ENCODE data around the gene ZBTB18.

ZBTB18 gene

GRCh38 chr1:244089561-244089960 is 38.5 kb downstream of the ZBTB18 start:
- no peak for DNase-seq (ENCODE audit: low read depth)

- DNase-seq (ENCODE audit: low read depth), result no peak
These were observed 39.6 kb downstream of the ZBTB18 start for GRCh38 chr1:244090645-244091044.

DNA sequence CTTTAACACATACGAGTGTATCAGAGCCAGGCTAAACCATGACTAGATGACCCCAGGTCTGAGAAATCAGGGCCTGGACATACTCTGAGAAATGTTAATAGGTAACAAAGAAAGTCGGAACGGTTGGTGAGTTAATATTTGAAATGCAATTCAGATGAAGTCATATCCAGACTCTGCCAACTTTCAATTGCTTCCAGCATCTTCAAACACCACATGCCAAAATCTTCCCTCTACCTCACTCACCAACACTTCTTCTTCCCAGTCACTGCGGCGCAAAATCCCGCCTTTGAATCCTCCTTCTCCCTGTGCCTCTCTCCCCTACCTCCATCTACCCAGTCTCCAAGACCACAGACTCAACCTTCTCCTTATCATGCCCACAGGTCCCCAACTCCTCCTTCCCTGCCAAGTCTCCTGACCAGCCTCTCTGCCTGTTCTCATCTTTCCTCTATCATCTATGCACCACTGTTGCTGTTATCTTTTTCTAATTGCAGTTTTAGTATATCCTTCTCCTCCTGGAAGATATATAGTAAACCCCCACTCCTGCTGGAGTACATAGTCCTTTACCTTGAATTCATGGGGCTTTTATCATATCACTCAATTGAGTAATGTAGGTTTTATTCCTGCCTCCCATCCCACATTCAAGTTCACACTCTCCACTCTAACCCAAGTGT is 41.3 kb downstream of the ZBTB18 start:
- no peak for DNase-seq (ENCODE audit: low read depth)

DNA sequence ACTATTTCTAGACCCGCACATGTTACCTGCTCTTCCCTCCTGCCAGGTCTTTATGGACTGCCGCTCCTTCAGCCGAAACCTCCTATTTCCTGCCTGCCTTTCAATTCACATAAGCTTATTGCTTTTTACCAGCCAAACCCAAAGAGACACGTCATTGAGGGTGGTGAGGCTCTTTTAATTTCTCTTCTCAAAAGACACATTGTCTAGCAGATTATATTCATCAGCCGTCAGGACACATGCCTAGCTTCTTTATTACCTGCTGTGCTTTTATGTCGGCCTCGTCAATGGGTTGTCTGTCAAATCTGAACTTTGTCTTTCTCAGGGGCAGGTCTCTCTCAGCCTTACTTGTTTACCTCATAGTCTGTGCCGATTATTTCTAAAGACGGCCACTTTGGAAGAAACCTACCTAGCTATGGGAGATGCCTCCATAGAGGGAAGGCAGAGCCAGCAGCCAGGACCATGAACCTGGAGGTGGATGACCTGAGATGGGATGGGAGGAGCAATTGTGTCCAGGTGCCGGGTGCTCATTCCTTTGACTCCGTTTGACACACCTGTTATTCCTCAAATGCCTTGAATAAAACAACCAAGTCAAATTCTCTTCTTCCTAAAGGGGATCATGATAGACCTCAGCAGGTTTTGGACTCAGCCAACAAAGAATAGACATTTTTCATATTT is 42.0 kb downstream of the ZBTB18 start:
- no peak for DNase-seq (ENCODE audit: low read depth)

DNA sequence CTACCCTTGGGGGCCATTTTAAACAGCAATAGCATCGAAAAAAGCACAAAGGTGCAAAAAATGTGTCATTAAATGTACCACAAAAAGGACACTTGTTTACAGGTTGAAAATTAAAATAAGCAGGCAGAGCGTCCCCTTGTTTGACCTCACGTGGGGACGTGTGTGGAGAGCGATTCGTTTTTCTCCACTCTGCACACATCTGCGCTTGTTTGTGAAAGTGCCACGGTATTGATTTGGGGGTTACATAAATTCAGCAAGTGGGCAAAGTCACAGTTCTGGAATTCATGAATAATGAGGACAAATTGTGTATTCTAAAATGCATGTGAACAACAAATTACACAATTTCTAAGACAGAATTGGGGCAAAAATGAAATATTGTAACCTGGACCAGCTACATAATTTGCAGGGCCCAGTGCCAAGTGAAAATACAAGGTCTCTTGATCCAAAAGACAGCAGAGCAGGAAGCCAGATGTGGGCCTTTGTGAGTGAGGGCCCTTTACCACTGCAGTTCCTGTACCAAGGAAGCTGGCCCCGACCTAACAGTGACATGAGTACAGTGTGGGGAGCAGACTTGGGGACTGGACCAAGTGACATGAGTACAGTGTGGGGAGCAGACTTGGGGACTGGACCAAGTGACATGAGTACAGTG is 43.9 kb downstream of the ZBTB18 start:
- no peak for DNase-seq (ENCODE audit: low read depth)

- no peak for DNase-seq (ENCODE audit: low read depth)
These were observed 44.4 kb downstream of the ZBTB18 start for GRCh38 chr1:244095529-244095911.

DNA sequence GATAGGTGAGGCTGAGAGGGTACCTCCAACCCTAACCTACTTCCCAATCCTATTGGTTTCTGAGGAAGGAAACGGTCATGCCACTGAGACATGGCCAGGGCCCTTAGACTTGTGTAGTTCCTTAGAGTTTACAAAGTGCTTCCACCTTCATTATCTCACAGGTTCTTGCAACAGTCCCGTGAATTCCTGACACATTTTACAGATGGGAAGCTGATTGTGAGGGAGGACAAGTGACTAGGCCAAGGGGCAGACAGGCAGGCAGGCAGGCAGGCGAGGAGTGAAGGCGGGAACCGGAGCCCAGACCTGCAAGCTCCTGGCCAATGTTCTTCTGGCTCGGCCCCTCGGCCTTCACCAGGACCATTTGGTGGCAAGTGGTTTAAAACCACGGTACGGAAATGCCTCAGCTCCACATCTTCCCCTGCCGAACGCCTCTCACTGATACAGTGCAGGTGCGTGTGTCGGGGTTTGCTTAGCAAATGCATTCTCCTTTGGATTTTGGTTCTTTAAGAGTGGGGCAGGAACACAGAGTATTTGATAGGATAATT is 45.1 kb downstream of the ZBTB18 start:
- no peak for DNase-seq (ENCODE audit: low read depth)

GRCh38 chr1:244096691-244097090 is 45.6 kb downstream of the ZBTB18 start:
- no peak for DNase-seq (ENCODE audit: low read depth)

DNA sequence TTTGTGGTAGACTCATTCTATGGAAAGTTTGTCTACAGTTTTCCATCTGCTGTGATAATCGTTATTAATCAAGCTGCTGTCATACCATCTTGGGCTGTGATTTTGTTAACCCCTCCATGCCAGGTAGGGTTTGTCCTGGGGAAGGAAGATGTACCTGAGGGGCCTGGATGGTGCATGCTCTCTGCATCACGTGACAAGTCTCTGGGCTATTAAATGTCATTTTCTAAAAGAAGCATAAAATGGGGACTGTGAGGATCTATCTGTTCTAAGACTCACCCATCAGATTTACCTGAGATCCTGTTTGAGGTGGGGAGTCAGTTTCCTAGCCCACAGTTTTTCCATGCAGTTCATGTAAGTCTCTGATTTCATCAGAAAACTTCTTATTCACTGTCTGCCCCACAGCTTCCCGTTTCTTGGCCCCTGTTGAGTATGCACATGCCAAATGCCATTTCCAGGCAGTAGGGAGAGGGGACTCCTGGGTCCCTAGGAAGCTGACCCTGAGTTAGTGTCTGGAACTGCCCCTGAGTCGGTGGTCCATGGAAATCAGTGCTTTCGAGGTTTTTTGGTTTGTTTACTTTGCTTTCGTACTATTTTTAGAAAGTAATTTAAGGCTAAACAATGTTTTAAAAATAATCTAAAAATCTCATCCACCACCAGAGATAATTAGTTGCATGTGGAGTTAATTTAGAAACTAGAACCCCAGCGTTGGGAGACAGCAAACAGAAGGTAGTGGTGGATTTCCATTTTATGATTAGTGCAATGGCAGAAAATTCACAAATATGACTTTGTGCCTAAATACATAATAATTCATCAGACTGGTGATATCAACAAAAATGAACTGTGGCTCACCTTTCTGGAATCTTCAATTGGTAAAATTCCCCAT is 46.7 kb downstream of the ZBTB18 start:
- no peak for DNase-seq (ENCODE audit: low read depth)

DNA sequence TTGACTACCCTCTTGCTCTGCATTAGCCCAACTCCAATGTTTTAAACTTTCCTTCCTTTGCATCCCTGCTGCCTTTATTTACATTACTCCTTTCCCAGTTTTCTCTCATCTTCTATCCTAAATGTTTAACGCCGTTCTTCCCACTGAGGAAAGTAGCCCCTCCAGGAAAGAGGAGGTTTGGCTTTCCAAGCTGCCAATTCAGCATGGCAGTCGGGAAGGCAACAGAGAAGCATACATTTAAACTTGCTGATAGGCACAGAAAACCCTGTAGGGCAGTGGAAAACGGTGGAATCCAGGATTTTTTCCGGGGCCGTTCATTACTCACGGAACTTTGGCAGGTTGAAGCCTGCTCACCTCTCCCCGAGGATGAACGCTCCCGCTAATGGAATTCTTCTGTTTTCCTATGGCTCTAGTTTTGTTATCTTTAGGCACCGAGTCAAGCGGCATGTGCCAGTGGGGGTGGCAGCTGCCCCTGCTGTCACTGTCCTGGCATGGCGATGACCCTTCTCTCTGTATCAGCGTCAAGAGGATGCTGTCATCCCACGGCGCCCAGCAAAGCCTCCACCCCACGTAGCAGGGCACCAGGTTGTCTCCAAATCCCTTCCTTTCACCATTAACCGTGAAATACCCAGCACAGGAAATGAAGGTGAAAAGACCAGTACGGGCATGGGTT is 48.3 kb downstream of the ZBTB18 start:
- DNase-seq (ENCODE audit: low read depth), result no peak

DNA sequence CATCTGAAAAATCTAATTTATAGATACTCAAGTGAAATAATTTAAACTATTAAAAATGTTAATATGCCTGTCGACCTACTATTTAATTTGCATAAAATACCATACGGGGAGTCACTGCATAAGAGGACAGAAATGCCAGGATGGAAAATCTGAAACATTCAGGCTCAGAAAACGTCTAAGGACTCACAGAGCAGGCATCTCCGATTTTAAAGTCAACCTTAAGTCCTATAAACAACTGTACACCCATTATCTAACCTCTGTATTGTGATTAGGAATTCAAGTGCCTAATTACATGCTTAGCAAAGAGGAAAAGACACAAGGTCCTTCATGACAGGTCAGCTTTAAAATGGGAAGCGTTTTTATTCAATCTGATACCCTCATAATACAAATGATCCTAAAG is 49.2 kb downstream of the ZBTB18 start:
- DNase-seq (ENCODE audit: low read depth), result no peak

DNA sequence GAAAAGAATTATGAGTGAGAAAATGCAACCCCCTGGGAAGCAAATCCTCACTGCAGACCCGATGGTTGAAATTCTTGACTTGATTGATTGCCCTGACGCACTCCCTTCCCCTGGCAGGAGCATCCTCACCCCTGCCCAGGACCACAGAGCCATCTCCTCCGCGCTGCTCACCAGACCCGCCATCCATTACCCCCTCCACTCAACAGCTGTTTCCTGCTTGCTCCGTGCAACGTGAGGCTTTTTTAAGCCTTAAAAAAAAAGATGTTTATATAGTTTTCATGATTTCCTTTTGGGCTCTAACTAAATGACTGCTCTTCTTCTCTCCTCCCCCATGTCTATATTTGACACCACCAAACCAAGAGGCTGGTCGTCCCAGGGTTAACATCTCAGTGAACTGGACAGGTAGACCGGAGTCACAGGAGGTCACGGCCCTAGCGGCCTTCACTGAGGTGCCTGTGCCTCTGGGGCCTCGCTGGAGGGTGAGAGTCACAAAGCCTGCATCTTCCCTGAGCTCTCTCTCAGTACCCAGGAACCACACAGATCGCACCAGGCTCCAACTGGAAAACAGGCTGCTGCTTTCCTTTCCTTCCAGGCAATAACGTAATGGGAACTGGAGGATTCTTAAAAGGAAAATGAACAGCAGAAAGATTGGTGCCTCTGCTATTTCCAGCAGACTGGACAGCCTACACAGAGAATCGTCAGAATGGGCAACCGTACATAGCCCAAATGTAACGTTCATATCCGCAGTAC is 49.8 kb downstream of the ZBTB18 start:
- no peak for DNase-seq (ENCODE audit: low read depth)

GRCh38 chr1:244102046-244102445 is 51.0 kb downstream of the ZBTB18 start:
- no peak for DNase-seq (ENCODE audit: low read depth)

GRCh38 chr1:244102468-244102867 is 51.4 kb downstream of the ZBTB18 start:
- no peak for DNase-seq (ENCODE audit: low read depth)

- no peak for DNase-seq (ENCODE audit: low read depth)
These were observed 53.4 kb downstream of the ZBTB18 start for GRCh38 chr1:244104309-244105060.

DNA sequence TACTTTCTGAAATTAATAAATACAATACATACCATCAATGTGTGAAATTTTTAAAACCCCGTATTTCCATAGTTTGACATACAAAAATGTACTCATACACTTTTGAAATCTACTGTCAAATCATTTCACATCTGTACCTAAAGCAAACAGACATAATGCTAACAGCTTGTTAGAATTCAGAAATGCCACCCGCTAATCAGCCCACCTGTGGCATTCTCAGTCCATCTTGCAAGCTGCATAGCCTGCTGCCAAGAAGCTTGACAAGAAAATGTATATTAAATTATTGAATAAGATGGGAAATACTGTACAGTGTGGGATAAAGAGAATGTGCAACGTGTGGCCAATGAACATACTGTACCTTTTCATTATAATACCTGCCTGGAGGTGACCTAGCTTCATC is 55.1 kb downstream of the ZBTB18 start:
- DNase-seq (ENCODE audit: low read depth), result no peak
